IMR-90 (cell line): Measurements from ENCODE around the gene NDUFB3. TPM values are rescaled to one million over a fixed set of nuclear protein-coding genes. Genes with fewer than 3 reads are reported as not detected.

ENCODE experiments used
- ATAC-seq: fragments of 200-7000 bp; cut with Tn5 transposase; 2 replicates; pipeline ENCODE4 v1.9.1; 2020; ENCODE audit warnings: low read depth, mild to moderate bottlenecking, moderate library complexity
- BruUV-seq: library from RNA; stranded (reverse); fragments of 400-500 nt; replicated peaks from 2 replicates; lab custom pipeline; 2021; lab: Mats Ljungman, UMichigan
- CTCF ChIA-PET: fragments of 300-600 bp; formaldehyde crosslinking; extraction: SDS; loops from one replicate; lab custom pipeline; 2021; ENCODE audit warnings: antibody characterized with exemption; lab: Yijun Ruan, JAX
- POLR2A ChIA-PET: fragments of 300-600 bp; sonication (Branson Sonifier 250); formaldehyde crosslinking; loops from one replicate; lab custom pipeline; 2022; ENCODE audit warnings: antibody characterized with exemption; ENCODE audit not compliant: unreplicated experiment; lab: Charles Lee
- DNase-seq: peaks from one replicate; pipeline ENCODE4 v3.0.0; 2013
- H2AFZ ChIP-seq: replicated peaks from 2 replicates; pipeline ENCODE3; 2013; ENCODE audit warnings: low read length, mild to moderate bottlenecking; ENCODE audit not compliant: poor library complexity
- H2AK5ac ChIP-seq: 2 replicates; pipeline ENCODE4 v1.6.1; 2013; ENCODE audit warnings: low read depth, low read length, inconsistent platforms
- H2AK9ac ChIP-seq: replicated peaks from 2 replicates; pipeline ENCODE3; 2013; ENCODE audit warnings: mild to moderate bottlenecking, low read depth, low read length, moderate library complexity; ENCODE audit not compliant: poor library complexity
- H2BK120ac ChIP-seq: 2 replicates; pipeline ENCODE4 v1.6.1; 2013; ENCODE audit warnings: low read depth, low read length, inconsistent platforms
- H2BK15ac ChIP-seq: 3 replicates; pipeline ENCODE4 v1.6.1; 2013; ENCODE audit warnings: low read depth, low read length, inconsistent platforms
- H2BK20ac ChIP-seq: 2 replicates; pipeline ENCODE4 v1.6.1; 2013; ENCODE audit warnings: low read depth, mild to moderate bottlenecking, inconsistent platforms, low read length, moderate library complexity
- H2BK5ac ChIP-seq: 2 replicates; pipeline ENCODE4 v1.6.1; 2013; ENCODE audit warnings: mild to moderate bottlenecking, low read depth, low read length, inconsistent platforms; ENCODE audit not compliant: poor library complexity, severe bottlenecking
- H3K14ac ChIP-seq: replicated peaks from 2 replicates; pipeline ENCODE4 v1.6.1; 2013; ENCODE audit warnings: low read depth, low read length, inconsistent platforms
- H3K18ac ChIP-seq: 2 replicates; pipeline ENCODE4 v1.6.1; 2013; ENCODE audit warnings: low read depth, low read length, control low read depth
- H3K23ac ChIP-seq: 2 replicates; pipeline ENCODE4 v1.6.1; 2013; ENCODE audit warnings: low read depth, low read length, inconsistent platforms
- H3K27ac ChIP-seq: 2 replicates; pipeline ENCODE4 v1.5.1; 2013; ENCODE audit warnings: mild to moderate bottlenecking, control low read depth, low read length; ENCODE audit not compliant: insufficient read depth
- H3K27me3 ChIP-seq: 2 replicates; pipeline ENCODE4 v1.6.1; 2013; ENCODE audit warnings: low read length; ENCODE audit not compliant: control insufficient read depth, insufficient read depth
- H3K36me3 ChIP-seq: 2 replicates; pipeline ENCODE4 v1.6.1; 2013; ENCODE audit warnings: low read length, mixed read lengths; ENCODE audit not compliant: control insufficient read depth, insufficient read depth
- H3K4ac ChIP-seq: 2 replicates; pipeline ENCODE4 v1.6.1; 2013; ENCODE audit warnings: low read depth, low read length, inconsistent platforms
- H3K4me1 ChIP-seq: 2 replicates; pipeline ENCODE4 v1.6.1; 2013; ENCODE audit warnings: low read length, mixed read lengths; ENCODE audit not compliant: control insufficient read depth, insufficient read depth
- H3K4me2 ChIP-seq: 2 replicates; pipeline ENCODE4 v1.6.1; 2013; ENCODE audit warnings: low read depth, mild to moderate bottlenecking, control low read depth, low read length, moderate library complexity
- H3K4me3 ChIP-seq: 2 replicates; pipeline ENCODE4 v1.5.1; 2013; ENCODE audit warnings: low read depth, mild to moderate bottlenecking, control low read depth, low read length, moderate library complexity; ENCODE audit not compliant: insufficient read depth
- H3K56ac ChIP-seq: 2 replicates; pipeline ENCODE4 v1.6.1; 2013; ENCODE audit warnings: low read length, inconsistent platforms; ENCODE audit not compliant: insufficient read depth; ENCODE audit errors: extremely low read depth
- H3K79me1 ChIP-seq, 2 experiments: 2 replicates each; pipeline ENCODE4 v1.6.1; 2013; ENCODE audit warnings: low read length in 2 of 2, inconsistent platforms in 1 of 2, low read depth in 1 of 2
- H3K9ac ChIP-seq: 2 replicates; pipeline ENCODE4 v1.6.1; 2013; ENCODE audit warnings: low read depth, low read length, control low read depth
- H3K9me1 ChIP-seq: 2 replicates; pipeline ENCODE4 v1.6.1; 2013; ENCODE audit warnings: low read length, inconsistent platforms; ENCODE audit not compliant: insufficient read depth
- H3K9me3 ChIP-seq: 2 replicates; pipeline ENCODE4 v1.6.1; 2013; ENCODE audit warnings: low read length; ENCODE audit not compliant: control insufficient read depth, insufficient read depth
- H4K20me1 ChIP-seq: 2 replicates; pipeline ENCODE4 v1.6.1; 2013; ENCODE audit warnings: low read length, inconsistent platforms; ENCODE audit not compliant: insufficient read depth
- H4K5ac ChIP-seq: 2 replicates; pipeline ENCODE4 v1.6.1; 2013; ENCODE audit warnings: mild to moderate bottlenecking, low read depth, low read length, control low read depth
- H4K8ac ChIP-seq, 2 experiments: 2 replicates each; pipeline ENCODE4 v1.6.1; 2013; ENCODE audit warnings: low read depth in 2 of 2, low read length in 2 of 2, control low read depth in 1 of 2, inconsistent platforms in 1 of 2
- H4K91ac ChIP-seq: 2 replicates; pipeline ENCODE4 v1.6.1; 2013; ENCODE audit warnings: low read depth, low read length, inconsistent platforms; ENCODE audit not compliant: insufficient read depth
- BHLHE40 ChIP-seq: fragments of 150-350 bp; IDR thresholded peaks from 2 replicates; pipeline ENCODE4 v1.6.1; 2016; ENCODE audit warnings: mild to moderate bottlenecking, low read depth, low read length
- CEBPB ChIP-seq: IDR thresholded peaks from 2 replicates; pipeline ENCODE4 v1.6.1; 2012; ENCODE audit warnings: low read depth, low read length, improper control_type of control experiment
- CTCF ChIP-seq: conservative IDR thresholded peaks from 2 replicates; pipeline ENCODE4 v1.5.1; 2012; ENCODE audit warnings: mild to moderate bottlenecking, low read depth, low read length, improper control_type of control experiment
- ELK1 ChIP-seq: fragments of 150-350 bp; IDR thresholded peaks from 2 replicates; pipeline ENCODE4 v1.6.1; 2016; ENCODE audit warnings: low read depth, mild to moderate bottlenecking, low read length, moderate library complexity, borderline replicate concordance
- MAFK ChIP-seq: IDR thresholded peaks from 2 replicates; pipeline ENCODE4 v1.6.1; 2012; ENCODE audit warnings: low read depth, low read length, improper control_type of control experiment
- MAZ ChIP-seq: IDR thresholded peaks from 2 replicates; pipeline ENCODE4 v1.6.1; 2012; ENCODE audit warnings: low read depth, mild to moderate bottlenecking, low read length, improper control_type of control experiment, moderate library complexity, borderline replicate concordance
- NFE2L2 ChIP-seq: fragments of 150-350 bp; IDR thresholded peaks from 2 replicates; pipeline ENCODE4 v1.6.1; 2016; ENCODE audit warnings: low read depth, mild to moderate bottlenecking, low read length
- POLR2A ChIP-seq: IDR thresholded peaks from 2 replicates; pipeline ENCODE4 v1.6.1; 2012; ENCODE audit warnings: mild to moderate bottlenecking, low read depth, low read length
- SMC3 ChIP-seq: fragments of 150-350 bp; IDR thresholded peaks from 2 replicates; pipeline ENCODE4 v1.6.1; 2016; ENCODE audit warnings: low read depth, mild to moderate bottlenecking, antibody characterized with exemption, low read length, moderate library complexity
- WGBS, 2 experiments: methylation state at CpG; one replicate each; pipeline versions ENCODE4 v1.1.5 to v1.1.7; 2013; ENCODE audit warnings: missing lambda C conversion rate in 2 of 2; ENCODE audit not compliant: insufficient read length in 1 of 2; ENCODE audit errors: extremely low coverage in 2 of 2; 5-methylcytosine and 5-hydroxymethylcytosine counted together
- dilution Hi-C: fragments of 300-500 bp; cut with HindIII; formaldehyde crosslinking; loops from one replicate; pipeline ENCODE4 v1.14.3; 2018; ENCODE audit warnings: low sequenced_read_pairs; ENCODE audit not compliant: unreplicated experiment
- in situ Hi-C: fragments of 300-500 bp; cut with MboI; formaldehyde crosslinking; loops from 3 replicates; pipeline ENCODE4 v1.14.3; 2019; ENCODE audit warnings: low sequenced_read_pairs, inconsistent platforms, mixed read lengths
- intact Hi-C: fragments of 100-400 bp; cut with micrococcal nuclease; formaldehyde crosslinking; loops from 2 replicates; pipeline ENCODE4 v1.10.0; 2022
- polyA plus RNA-seq, 3 experiments: library from polyadenylated mRNA; depleted of rRNA; stranded (reverse); fragments of >200 nt; gene quantifications; 2 replicates each; pipeline ENCODE4 v1.2.3, GENCODE V29; 2012; ENCODE audit warnings: low replicate concordance in 1 of 3
- total RNA-seq: library from RNA; depleted of rRNA; stranded (reverse); fragments of >200 nt; gene quantifications from 2 replicates; pipeline ENCODE4 v1.2.3, GENCODE V29; 2012

Gene NDUFB3
- total and polyA plus RNA-seq, 2 of the 4 experiments (the other 2 are of a cell fraction), result 41.0 to 98.7 TPM

DNA sequence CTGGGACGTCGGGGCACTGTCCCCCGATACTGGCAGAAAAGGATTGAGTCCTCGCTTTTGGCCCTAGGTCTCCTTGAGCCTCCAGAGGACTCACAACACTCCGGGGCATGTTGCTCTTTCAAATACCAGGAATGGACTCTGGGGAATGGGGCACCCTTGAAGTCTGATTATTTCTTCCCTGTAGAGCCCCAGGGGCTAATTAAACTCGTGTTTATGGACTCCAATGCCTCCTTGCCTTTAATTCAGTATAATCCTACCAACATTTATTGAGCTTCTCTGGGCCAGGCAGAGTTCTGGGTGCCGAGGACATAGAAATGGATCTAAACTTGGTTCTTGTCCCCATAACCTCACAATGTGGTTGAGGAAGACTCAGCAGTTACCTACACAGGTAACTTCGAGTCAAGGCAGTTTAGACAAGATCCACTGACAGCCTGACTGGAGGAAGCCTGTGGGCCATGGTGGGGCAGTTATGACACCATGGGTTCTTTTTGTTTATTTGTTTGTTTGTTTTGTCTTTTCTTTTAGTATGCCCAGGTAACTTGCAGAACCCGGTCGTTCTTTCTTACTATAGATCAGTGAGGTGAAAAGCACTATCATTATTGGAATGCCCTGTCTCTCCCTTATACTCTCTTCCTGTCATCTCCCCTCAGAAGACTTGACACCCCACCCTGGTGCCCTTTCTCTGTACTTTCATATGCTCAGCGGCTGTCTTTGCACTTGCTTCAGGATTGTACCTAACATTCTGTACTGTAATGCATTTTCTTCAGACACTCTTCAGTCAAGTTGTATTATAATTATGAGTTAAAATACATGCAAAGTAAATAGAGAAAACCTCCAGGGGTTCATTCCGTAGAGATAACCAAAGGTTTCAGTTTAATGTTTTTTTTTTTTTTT is 47.4 kb downstream of the NDUFB3 start:
- no CpG with 5 or more reads among the region's 12 CpGs for WGBS, 2 experiments
- peak overlapping the region; percentile 96 for H3K14ac ChIP-seq
- peaks cover 25 to 74% of the 10 kb centered on the region in 2 experiments; a peak in 3 of 4 replicates for H3K79me1 ChIP-seq
- H3K27me3 ChIP-seq, result no peaks in the 10 kb centered on the region
- BruUV-seq, result no TSS peak
- peak overlapping the region; percentile 93 for H2AK9ac ChIP-seq
- H3K4me2 ChIP-seq, result peak overlapping the region; percentile 89
- peak overlapping the region; percentile 80 to 86; a peak in 3 of 4 replicates for H4K8ac ChIP-seq
- H2BK15ac ChIP-seq, result peak overlapping the region; percentile 89; the same call in 2 of the 3 replicates
- peak overlapping the region; percentile 79 for H2BK120ac ChIP-seq
- dilution Hi-C loops (no loop called here), in situ Hi-C loops (no loop called here), intact Hi-C loops (loop anchor here (1.0 to 5.0 kb wide), 2 partner anchors 7 to 47 kb away; partner anchors contain the start of genes HYCC2 and NDUFB3)
- peak overlapping the region; percentile 92 for H3K27ac ChIP-seq
- H4K5ac ChIP-seq, result 0 out of 2 replicates have a peak overlapping the region, but pooled peaks have one; percentile 15
- no peak for TF ChIP-seq NFE2L2
- no peak for TF ChIP-seq MAZ
- TF ChIP-seq CTCF, result no peak
- TF ChIP-seq CEBPB, result no peak
- no peak for TF ChIP-seq BHLHE40
- no peak for TF ChIP-seq MAFK
- TF ChIP-seq SMC3, result no peak
- no peak for TF ChIP-seq POLR2A
- no peak for TF ChIP-seq ELK1
- H2AFZ ChIP-seq, result peak overlapping the region; percentile 83
- peaks cover 18% of the 10 kb centered on the region for H4K20me1 ChIP-seq
- peaks cover 5% of the 10 kb centered on the region for H3K9me1 ChIP-seq
- peak overlapping the region; percentile 69 for H2BK20ac ChIP-seq
- DNase-seq, result peak; percentile 52
- ChIA-PET CTCF (interaction anchor here (0.8 to 1.9 kb wide), 3 partner anchors 9 to 39 kb away, joined by 3 to 7 read pairs (median 4); no protein-coding TSS in a partner anchor), POLR2A (interaction anchor here (0.6 kb wide), 1 partner anchor 9 kb away, joined by 3 read pairs; no protein-coding TSS in a partner anchor)
- peak overlapping the region; percentile 96 for H3K23ac ChIP-seq
- H3K9ac ChIP-seq, result peak overlapping the region; percentile 78
- no peaks in the 10 kb centered on the region for H3K9me3 ChIP-seq
- H3K4me3 ChIP-seq, result peak overlapping the region; percentile 64
- H3K4ac ChIP-seq, result peak overlapping the region; percentile 98
- peak overlapping the region; percentile 87 for H3K56ac ChIP-seq
- H3K18ac ChIP-seq, result peak overlapping the region; percentile 27; the same call in 1 of the 2 replicates
- peak overlapping the region; percentile 82 for H2AK5ac ChIP-seq
- peak overlapping the region; percentile 98 for H2BK5ac ChIP-seq
- ATAC-seq, result peak; percentile 25
- H3K4me1 ChIP-seq, result peaks cover 4% of the 10 kb centered on the region
- H4K91ac ChIP-seq, result peak overlapping the region; percentile 62
- H3K36me3 ChIP-seq, result peaks cover 2% of the 10 kb centered on the region; the same call in 1 of the 2 replicates
